Astrocyte (in vitro differentiated cells and primary cell): Measurements from ENCODE around the gene GALNT2. TPM values are rescaled to one million over a fixed set of nuclear protein-coding genes. Genes with fewer than 3 reads are reported as not detected.

Experiments
- DNase-seq: peaks from one replicate; pipeline ENCODE4 v3.0.0-alpha.2; 2010; ENCODE audit warnings: low read depth
- FAIRE-seq: peaks from 2 replicates; lab custom pipeline; 2011; peaks lifted over from hg19 to GRCh38; lab: Jason Lieb, UNC
- H2AFZ ChIP-seq: 2 replicates; pipeline ENCODE4 v1.6.0; 2012; ENCODE audit warnings: low read depth, low read length, inconsistent platforms
- H3K27ac ChIP-seq: 2 replicates; pipeline ENCODE4 v1.5.1; 2011; ENCODE audit warnings: low read depth, low read length, inconsistent platforms
- H3K27me3 ChIP-seq: 2 replicates; pipeline ENCODE4 v1.6.0; 2011; ENCODE audit warnings: low read length, inconsistent platforms; ENCODE audit not compliant: insufficient read depth
- H3K36me3 ChIP-seq: 2 replicates; pipeline ENCODE4 v1.5.1; 2011; ENCODE audit warnings: low read length, inconsistent platforms; ENCODE audit not compliant: insufficient read depth
- H3K4me1 ChIP-seq: 2 replicates; pipeline ENCODE4 v1.5.1; 2011; ENCODE audit warnings: low read length, inconsistent platforms; ENCODE audit not compliant: insufficient read depth
- H3K4me2 ChIP-seq: 2 replicates; pipeline ENCODE4 v1.6.0; 2012; ENCODE audit warnings: low read length, inconsistent platforms
- H3K4me3 ChIP-seq: 2 replicates; pipeline ENCODE4 v1.5.1; 2011; ENCODE audit warnings: low read depth, mild to moderate bottlenecking, low read length, inconsistent platforms; ENCODE audit not compliant: insufficient read depth
- H3K79me2 ChIP-seq: 2 replicates; pipeline ENCODE4 v1.6.0; 2012; ENCODE audit warnings: mild to moderate bottlenecking, low read length, inconsistent platforms; ENCODE audit not compliant: insufficient read depth
- H3K9ac ChIP-seq: 2 replicates; pipeline ENCODE4 v1.6.0; 2012; ENCODE audit warnings: mild to moderate bottlenecking, low read length, inconsistent platforms
- H3K9me3 ChIP-seq: 2 replicates; pipeline ENCODE4 v1.5.1; 2012; ENCODE audit warnings: low read depth, mild to moderate bottlenecking, low read length, inconsistent platforms; ENCODE audit not compliant: insufficient read depth
- H4K20me1 ChIP-seq: 2 replicates; pipeline ENCODE4 v1.6.0; 2012; ENCODE audit warnings: low read length, inconsistent platforms; ENCODE audit not compliant: insufficient read depth
- H3K27ac Mint-ChIP-seq: one replicate; pipeline ENCODE4 v1.8.0; 2021; ENCODE audit warnings: mild to moderate bottlenecking, mixed read lengths; ENCODE audit not compliant: unreplicated experiment
- H3K27me3 Mint-ChIP-seq: one replicate; pipeline ENCODE4 v1.8.0; 2021; ENCODE audit warnings: low read depth, mixed read lengths; ENCODE audit not compliant: unreplicated experiment
- H3K36me3 Mint-ChIP-seq: one replicate; pipeline ENCODE4 v1.8.0; 2021; ENCODE audit warnings: low read depth, mixed read lengths; ENCODE audit not compliant: unreplicated experiment
- H3K4me1 Mint-ChIP-seq: one replicate; pipeline ENCODE4 v1.8.0; 2021; ENCODE audit warnings: low read depth, mixed read lengths; ENCODE audit not compliant: unreplicated experiment
- H3K4me3 Mint-ChIP-seq: one replicate; pipeline ENCODE4 v1.8.0; 2021; ENCODE audit warnings: mild to moderate bottlenecking, moderate library complexity, mixed read lengths; ENCODE audit not compliant: unreplicated experiment
- H3K9me3 Mint-ChIP-seq: one replicate; pipeline ENCODE4 v1.8.0; 2021; ENCODE audit warnings: mild to moderate bottlenecking, mixed read lengths; ENCODE audit not compliant: unreplicated experiment
- EZH2 ChIP-seq: IDR thresholded peaks from 2 replicates; pipeline ENCODE4 v1.6.1; 2012; ENCODE audit warnings: mild to moderate bottlenecking, low read length, inconsistent platforms; ENCODE audit not compliant: insufficient read depth
- total RNA-seq: library from RNA; stranded (reverse); gene quantifications from 2 replicates; pipeline ENCODE4 v1.2.1, GENCODE V29; 2021
- TF ChIP-seq, protein P1 (sequence below): IDR thresholded peaks from 2 replicates; pipeline ENCODE4 v1.5.1; 2011; ENCODE audit warnings: low read depth, mild to moderate bottlenecking, inconsistent platforms, low read length, moderate library complexity; ENCODE audit not compliant: insufficient read depth

GALNT2 gene
- total RNA-seq, 1 donor from 2014 or later: 507 TPM

DNA sequence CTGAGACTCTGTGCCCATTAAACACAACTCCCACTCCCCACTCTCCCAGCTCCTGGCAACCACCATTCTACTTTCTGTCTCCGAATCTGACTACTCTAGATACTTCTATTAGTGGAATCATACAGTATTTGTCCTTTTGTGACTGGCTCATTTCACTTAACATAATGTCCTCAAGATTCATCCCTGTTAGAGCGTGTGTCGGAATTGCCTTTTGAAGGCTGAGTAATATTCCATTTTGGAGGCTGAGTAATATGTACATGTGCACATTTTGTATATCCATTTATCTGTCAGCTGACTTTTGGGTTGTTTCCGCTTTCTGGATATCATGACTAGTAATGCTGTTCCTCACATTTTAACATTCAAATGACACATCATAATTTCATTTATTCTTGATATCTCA is 30.3 kb downstream of the GALNT2 start:
- H3K4me1 Mint-ChIP-seq: peaks cover 49% of the 10 kb centered on the region
- Histone ChIP-seq H3K9me3 (no peaks in the 10 kb centered on the region), H3K4me2 (no peak overlapping the region), H3K79me2 (peaks cover 94% of the 10 kb centered on the region), H3K4me1 (peaks cover 9% of the 10 kb centered on the region), H2AFZ (no peak overlapping the region), H4K20me1 (peaks cover 53% of the 10 kb centered on the region), H3K4me3 (no peak overlapping the region), H3K36me3 (peaks cover 2% of the 10 kb centered on the region), H3K9ac (no peak overlapping the region), H3K27me3 (no peaks in the 10 kb centered on the region), H3K27ac (no peak overlapping the region)
- DNase-seq (no peak), FAIRE-seq (no peak)
- no peaks in the 10 kb centered on the region for H3K27me3 Mint-ChIP-seq
- H3K9me3 Mint-ChIP-seq: no peaks in the 10 kb centered on the region
- H3K36me3 Mint-ChIP-seq: peaks cover 29% of the 10 kb centered on the region
- H3K4me3 Mint-ChIP-seq: no peak overlapping the region
- H3K27ac Mint-ChIP-seq: no peak overlapping the region
- TF ChIP-seq, protein P1, sequence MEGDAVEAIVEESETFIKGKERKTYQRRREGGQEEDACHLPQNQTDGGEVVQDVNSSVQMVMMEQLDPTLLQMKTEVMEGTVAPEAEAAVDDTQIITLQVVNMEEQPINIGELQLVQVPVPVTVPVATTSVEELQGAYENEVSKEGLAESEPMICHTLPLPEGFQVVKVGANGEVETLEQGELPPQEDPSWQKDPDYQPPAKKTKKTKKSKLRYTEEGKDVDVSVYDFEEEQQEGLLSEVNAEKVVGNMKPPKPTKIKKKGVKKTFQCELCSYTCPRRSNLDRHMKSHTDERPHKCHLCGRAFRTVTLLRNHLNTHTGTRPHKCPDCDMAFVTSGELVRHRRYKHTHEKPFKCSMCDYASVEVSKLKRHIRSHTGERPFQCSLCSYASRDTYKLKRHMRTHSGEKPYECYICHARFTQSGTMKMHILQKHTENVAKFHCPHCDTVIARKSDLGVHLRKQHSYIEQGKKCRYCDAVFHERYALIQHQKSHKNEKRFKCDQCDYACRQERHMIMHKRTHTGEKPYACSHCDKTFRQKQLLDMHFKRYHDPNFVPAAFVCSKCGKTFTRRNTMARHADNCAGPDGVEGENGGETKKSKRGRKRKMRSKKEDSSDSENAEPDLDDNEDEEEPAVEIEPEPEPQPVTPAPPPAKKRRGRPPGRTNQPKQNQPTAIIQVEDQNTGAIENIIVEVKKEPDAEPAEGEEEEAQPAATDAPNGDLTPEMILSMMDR: no peak

DNA sequence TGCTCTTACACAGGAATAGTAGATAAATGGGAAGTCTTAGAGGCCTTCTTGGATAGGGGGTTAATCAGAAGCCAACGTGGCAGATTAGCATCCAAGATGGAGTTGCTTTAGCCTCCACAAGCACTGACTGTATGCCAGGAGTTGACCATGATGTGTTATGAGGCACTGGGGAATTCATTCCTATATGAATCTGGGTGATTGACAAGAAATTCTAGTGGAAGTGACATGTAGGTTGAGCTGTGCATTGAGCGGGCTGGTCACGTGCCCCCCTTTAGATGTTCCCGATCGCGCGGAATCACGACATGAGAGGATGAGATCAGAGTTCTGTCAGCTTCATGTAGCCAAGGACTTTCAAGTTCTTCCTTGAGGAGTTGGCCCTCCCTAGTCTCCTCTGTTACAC is 31.7 kb downstream of the GALNT2 start:
- Histone ChIP-seq H3K4me3 (no peak overlapping the region), H4K20me1 (peaks cover 52% of the 10 kb centered on the region), H2AFZ (no peak overlapping the region), H3K27me3 (no peaks in the 10 kb centered on the region), H3K79me2 (peaks cover 94% of the 10 kb centered on the region), H3K9ac (no peak overlapping the region), H3K4me1 (peaks cover 20% of the 10 kb centered on the region), H3K4me2 (no peak overlapping the region), H3K27ac (no peak overlapping the region), H3K9me3 (no peaks in the 10 kb centered on the region), H3K36me3 (no peaks in the 10 kb centered on the region)
- DNase-seq: no peak
- TF ChIP-seq, protein P1: no peak
- no peak for TF ChIP-seq EZH2
- no peaks in the 10 kb centered on the region for H3K9me3 Mint-ChIP-seq
- H3K4me1 Mint-ChIP-seq: peaks cover 55% of the 10 kb centered on the region
- H3K27me3 Mint-ChIP-seq: no peaks in the 10 kb centered on the region
- FAIRE-seq: no peak
- peak overlapping the region; percentile 48 for H3K27ac Mint-ChIP-seq
- H3K4me3 Mint-ChIP-seq: no peak overlapping the region
- H3K36me3 Mint-ChIP-seq: peaks cover 32% of the 10 kb centered on the region

- H3K36me3 Mint-ChIP-seq: peaks cover 31% of the 10 kb centered on the region
- Histone ChIP-seq H3K27ac (no peak overlapping the region), H3K27me3 (no peaks in the 10 kb centered on the region), H4K20me1 (peaks cover 52% of the 10 kb centered on the region), H3K9me3 (no peaks in the 10 kb centered on the region), H3K36me3 (no peaks in the 10 kb centered on the region), H3K9ac (no peak overlapping the region), H3K79me2 (peaks cover 94% of the 10 kb centered on the region), H3K4me1 (peaks cover 27% of the 10 kb centered on the region), H3K4me2 (no peak overlapping the region), H2AFZ (no peak overlapping the region), H3K4me3 (no peak overlapping the region)
- no peaks in the 10 kb centered on the region for H3K9me3 Mint-ChIP-seq
- H3K4me3 Mint-ChIP-seq: no peak overlapping the region
- H3K27ac Mint-ChIP-seq: no peak overlapping the region
- no peak for DNase-seq
- no peak for FAIRE-seq
- TF ChIP-seq, protein P1: no peak
- no peak for TF ChIP-seq EZH2
- H3K4me1 Mint-ChIP-seq: peaks cover 62% of the 10 kb centered on the region
- no peaks in the 10 kb centered on the region for H3K27me3 Mint-ChIP-seq
Measured at GRCh38 chr1:230099465-230099864, 32.4 kb downstream of the GALNT2 start.
